Measurements from ENCODE around the gene TRIM2. TPM values are rescaled to one million over a fixed set of nuclear protein-coding genes. Genes with fewer than 3 reads are reported as not detected.

The TRIM2 gene
- total RNA-seq, 1 experiment from 2014 or later: 87.0 TPM

- H3K27ac ChIP-seq: peak overlapping the region; percentile 68; the same call in 1 of the 2 replicates
Measured at GRCh38 chr4:153296040-153296823, 92.0 kb downstream of the TRIM2 start.

GRCh38 chr4:153297116-153297515, 92.9 kb downstream of the TRIM2 start:
- peak in 1 of 2 experiments; percentile 2 for DNase-seq
- H3K27me3 ChIP-seq (ENCODE audit: insufficient read depth, low read depth): no peaks in the 10 kb centered on the region
- H3K4me3 ChIP-seq: no peak overlapping the region
- H3K27ac ChIP-seq: no peak overlapping the region
- H3K79me2 ChIP-seq (ENCODE audit: low read depth): no peaks in the 10 kb centered on the region
- peaks cover 11% of the 10 kb centered on the region for H3F3A ChIP-seq (ENCODE audit: insufficient read depth, low read depth)
- peaks cover 31% of the 10 kb centered on the region for H3K36me3 ChIP-seq (ENCODE audit: low read depth)
- BruUV-seq (replicated peaks): no TSS peak
- peaks cover 41% of the 10 kb centered on the region for H3K4me1 ChIP-seq (replicated peaks; ENCODE audit: insufficient read depth)
- no peaks in the 10 kb centered on the region for H4K20me1 ChIP-seq (ENCODE audit: insufficient read depth)
- CTCF ChIA-PET: no interaction called here
- intact Hi-C loops (cut with micrococcal nuclease; ENCODE audit: unreplicated experiment): loop anchor here (10.0 kb wide), 2 partner anchors 92 to 302 kb away; partner anchors contain the start of gene TRIM2
- H3K9me3 ChIP-seq (ENCODE audit: insufficient read depth, low read depth): no peaks in the 10 kb centered on the region
- no peak overlapping the region for H3K4me2 ChIP-seq
- H3K9me2 ChIP-seq (ENCODE audit: insufficient read depth): no peaks in the 10 kb centered on the region
- POLR2A ChIA-PET (ENCODE audit: unreplicated experiment): interaction anchor here (0.6 to 0.7 kb wide), 2 partner anchors 10 to 68 kb away, joined by 4 to 6 read pairs; no protein-coding TSS in a partner anchor
- H2AFZ ChIP-seq: no peak overlapping the region
- TF ChIP-seq CTCF (conservative IDR thresholded peaks at IDR 0.05) (no peak), EZH2 (IDR thresholded peaks at IDR 0.05; ENCODE audit: low read depth) (no peak)

More at GRCh38 chr4:153296040-153296823, 92.0 kb downstream of the TRIM2 start:
- H3K4me1 ChIP-seq (replicated peaks; ENCODE audit: insufficient read depth): peaks cover 41% of the 10 kb centered on the region
- no peaks in the 10 kb centered on the region for H4K20me1 ChIP-seq (ENCODE audit: insufficient read depth)
- peak in 1 of 2 experiments; percentile 50 for DNase-seq
- no peaks in the 10 kb centered on the region for H3K27me3 ChIP-seq (ENCODE audit: insufficient read depth, low read depth)
- intact Hi-C loops (cut with micrococcal nuclease; ENCODE audit: unreplicated experiment): loop anchor here (10.0 kb wide), 2 partner anchors 91 to 301 kb away; partner anchors contain the start of gene TRIM2
- H3K4me2 ChIP-seq: peak overlapping the region; percentile 38
- TF ChIP-seq CTCF (conservative IDR thresholded peaks at IDR 0.05): no peak
- no peak for TF ChIP-seq EZH2 (IDR thresholded peaks at IDR 0.05; ENCODE audit: low read depth)
- no peak overlapping the region for H2AFZ ChIP-seq
- H3F3A ChIP-seq (ENCODE audit: insufficient read depth, low read depth): peaks cover 11% of the 10 kb centered on the region
- H3K9me3 ChIP-seq (ENCODE audit: insufficient read depth, low read depth): no peaks in the 10 kb centered on the region
- H3K36me3 ChIP-seq (ENCODE audit: low read depth): peaks cover 31% of the 10 kb centered on the region
- no peak overlapping the region for H3K4me3 ChIP-seq
- H3K79me2 ChIP-seq (ENCODE audit: low read depth): no peaks in the 10 kb centered on the region
- CTCF ChIA-PET: no interaction called here
- no TSS peak for BruUV-seq (replicated peaks)
- no peaks in the 10 kb centered on the region for H3K9me2 ChIP-seq (ENCODE audit: insufficient read depth)
- POLR2A ChIA-PET (ENCODE audit: unreplicated experiment): interaction anchor here (0.6 kb wide), 1 partner anchor 62 kb away, joined by 4 read pairs; no protein-coding TSS in a partner anchor

- Histone ChIP-seq H3K27ac (no peak overlapping the region), H4K20me1 (ENCODE audit: insufficient read depth) (no peaks in the 10 kb centered on the region), H3K36me3 (ENCODE audit: low read depth) (no peaks in the 10 kb centered on the region), H3K4me3 (no peak overlapping the region), H3K9me3 (ENCODE audit: insufficient read depth, low read depth) (no peaks in the 10 kb centered on the region), H3K79me2 (ENCODE audit: low read depth) (no peaks in the 10 kb centered on the region), H2AFZ (no peak overlapping the region), H3K4me2 (no peak overlapping the region), H3F3A (ENCODE audit: insufficient read depth, low read depth) (no peaks in the 10 kb centered on the region), H3K9me2 (ENCODE audit: insufficient read depth) (no peaks in the 10 kb centered on the region), H3K27me3 (ENCODE audit: insufficient read depth, low read depth) (no peaks in the 10 kb centered on the region), H3K4me1 (replicated peaks; ENCODE audit: insufficient read depth) (no peaks in the 10 kb centered on the region)
- BruUV-seq (replicated peaks): no TSS peak
- ChIA-PET POLR2A (ENCODE audit: unreplicated experiment) (interaction anchor here (0.5 kb wide), 1 partner anchor 134 kb away, joined by 3 read pairs; no protein-coding TSS in a partner anchor), CTCF (no interaction called here)
- intact Hi-C loops (cut with micrococcal nuclease; ENCODE audit: unreplicated experiment): no loop called here
- DNase-seq: no peak
- TF ChIP-seq CTCF (conservative IDR thresholded peaks at IDR 0.05) (no peak), EZH2 (IDR thresholded peaks at IDR 0.05; ENCODE audit: low read depth) (no peak)
Measured at GRCh38 chr4:153310793-153311192, 106.5 kb downstream of the TRIM2 start.

Measured in PC-9 (cell line).